Panc1 (cell line): ENCODE data around the gene GAS2.

Experiments used
- CTCF ChIP-seq: fragments of 450-650 bp; IDR thresholded peaks from 2 replicates; pipeline ENCODE4 v1.5.1; 2017; ENCODE audit warnings: mild to moderate bottlenecking
- TF ChIP-seq, protein P1 (sequence below), 2 experiments: IDR thresholded peaks; 2 replicates each; pipeline ENCODE4 v1.6.1; 2011 to 2012; ENCODE audit warnings: low read depth in 2 of 2, control low read depth in 1 of 2, low read length in 1 of 2, mild to moderate bottlenecking in 1 of 2, moderate library complexity in 1 of 2; ENCODE audit not compliant: insufficient read depth in 1 of 2

- no peak for TF ChIP-seq CTCF
- TF ChIP-seq, protein P1, sequence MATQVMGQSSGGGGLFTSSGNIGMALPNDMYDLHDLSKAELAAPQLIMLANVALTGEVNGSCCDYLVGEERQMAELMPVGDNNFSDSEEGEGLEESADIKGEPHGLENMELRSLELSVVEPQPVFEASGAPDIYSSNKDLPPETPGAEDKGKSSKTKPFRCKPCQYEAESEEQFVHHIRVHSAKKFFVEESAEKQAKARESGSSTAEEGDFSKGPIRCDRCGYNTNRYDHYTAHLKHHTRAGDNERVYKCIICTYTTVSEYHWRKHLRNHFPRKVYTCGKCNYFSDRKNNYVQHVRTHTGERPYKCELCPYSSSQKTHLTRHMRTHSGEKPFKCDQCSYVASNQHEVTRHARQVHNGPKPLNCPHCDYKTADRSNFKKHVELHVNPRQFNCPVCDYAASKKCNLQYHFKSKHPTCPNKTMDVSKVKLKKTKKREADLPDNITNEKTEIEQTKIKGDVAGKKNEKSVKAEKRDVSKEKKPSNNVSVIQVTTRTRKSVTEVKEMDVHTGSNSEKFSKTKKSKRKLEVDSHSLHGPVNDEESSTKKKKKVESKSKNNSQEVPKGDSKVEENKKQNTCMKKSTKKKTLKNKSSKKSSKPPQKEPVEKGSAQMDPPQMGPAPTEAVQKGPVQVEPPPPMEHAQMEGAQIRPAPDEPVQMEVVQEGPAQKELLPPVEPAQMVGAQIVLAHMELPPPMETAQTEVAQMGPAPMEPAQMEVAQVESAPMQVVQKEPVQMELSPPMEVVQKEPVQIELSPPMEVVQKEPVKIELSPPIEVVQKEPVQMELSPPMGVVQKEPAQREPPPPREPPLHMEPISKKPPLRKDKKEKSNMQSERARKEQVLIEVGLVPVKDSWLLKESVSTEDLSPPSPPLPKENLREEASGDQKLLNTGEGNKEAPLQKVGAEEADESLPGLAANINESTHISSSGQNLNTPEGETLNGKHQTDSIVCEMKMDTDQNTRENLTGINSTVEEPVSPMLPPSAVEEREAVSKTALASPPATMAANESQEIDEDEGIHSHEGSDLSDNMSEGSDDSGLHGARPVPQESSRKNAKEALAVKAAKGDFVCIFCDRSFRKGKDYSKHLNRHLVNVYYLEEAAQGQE (IDR thresholded peaks at IDR 0.05; ENCODE audit: insufficient read depth in 1 of 2, low read depth in 2 of 2, low read length in 1 of 2) = no peak
These were observed 17.7 kb downstream of the GAS2 start for GRCh38 chr11:22684082-22684481.
